HG03097 (cell line): ENCODE measurements around the gene CNTFR.
"Not testable (repeated sequence)": the region's sequence is repeated elsewhere in the genome, so short reads cannot be mapped to it uniquely, and the experiment has no call there.

Source experiments
- ATAC-seq: cut with Tn5 transposase; IDR thresholded peaks from one replicate; pipeline ENCODE4 v1.9.1; 2021; ENCODE audit not compliant: unreplicated experiment, low FRiP score

CNTFR gene

DNA sequence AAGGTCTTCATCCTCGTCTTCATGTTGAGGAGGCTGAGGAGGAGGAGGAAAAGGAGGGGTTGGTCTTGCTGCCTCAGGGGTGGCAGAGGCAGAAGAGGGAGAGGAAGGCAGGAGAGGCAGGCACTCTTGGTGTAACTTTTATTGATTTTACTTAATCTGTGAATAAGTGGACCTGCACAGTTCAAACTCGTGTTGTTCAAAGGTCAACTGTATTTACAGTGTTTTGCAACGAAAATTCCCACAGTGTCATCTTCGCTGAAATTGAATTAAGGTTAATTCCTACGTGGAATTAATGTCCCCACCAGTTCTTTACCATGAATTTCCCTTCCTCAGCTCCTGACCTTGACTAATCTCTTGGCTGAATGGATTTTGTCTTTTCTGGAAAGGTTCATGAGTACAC, 45.5 kb downstream of the CNTFR start:
- no peak for ATAC-seq

GRCh38 chr9:34541540-34541939, 48.0 kb downstream of the CNTFR start:
- no peak for ATAC-seq

DNA sequence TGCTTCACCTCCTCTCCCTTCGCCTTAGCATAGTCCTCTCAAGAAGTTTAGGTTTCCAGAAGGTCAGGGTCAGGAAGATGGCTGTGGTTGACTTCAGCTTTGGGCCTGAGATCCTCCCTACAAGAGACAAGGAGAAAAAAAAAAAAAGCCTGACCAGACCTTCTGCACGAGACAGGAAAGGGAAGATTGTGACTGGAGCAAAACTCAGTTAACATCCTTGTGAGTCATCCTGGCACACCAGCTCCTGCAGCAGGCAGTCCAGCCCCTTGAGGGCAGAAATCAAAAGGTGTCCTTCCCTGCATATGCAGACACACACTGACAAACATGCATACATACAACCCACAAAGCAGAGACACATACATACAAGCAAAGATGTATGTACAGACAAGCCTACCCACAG, 48.7 kb downstream of the CNTFR start:
- no peak for ATAC-seq

- no peak for ATAC-seq
Observed at GRCh38 chr9:34536685-34537084, 52.8 kb downstream of the CNTFR start.

DNA sequence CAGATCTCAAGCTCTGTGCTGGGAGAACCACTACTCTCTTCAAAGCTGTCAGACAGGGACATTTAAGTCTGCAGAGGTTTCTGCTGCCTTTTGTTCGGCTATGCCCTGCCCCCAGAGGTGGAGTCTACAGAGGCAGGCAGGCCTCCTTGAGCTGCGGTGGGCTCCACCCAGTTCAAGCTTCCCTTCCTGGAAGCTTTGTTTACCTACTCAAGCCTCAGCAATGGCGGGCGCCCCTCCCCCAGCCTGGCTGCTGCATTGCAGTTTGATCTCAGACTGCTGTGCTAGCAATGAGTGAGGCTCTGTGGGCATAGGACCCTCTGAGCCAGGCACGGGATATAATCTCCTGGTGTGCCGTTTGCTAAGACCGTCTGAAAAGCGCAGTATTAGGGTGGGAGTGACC, 57.5 kb downstream of the CNTFR start:
- not testable (repeated sequence) for ATAC-seq

DNA sequence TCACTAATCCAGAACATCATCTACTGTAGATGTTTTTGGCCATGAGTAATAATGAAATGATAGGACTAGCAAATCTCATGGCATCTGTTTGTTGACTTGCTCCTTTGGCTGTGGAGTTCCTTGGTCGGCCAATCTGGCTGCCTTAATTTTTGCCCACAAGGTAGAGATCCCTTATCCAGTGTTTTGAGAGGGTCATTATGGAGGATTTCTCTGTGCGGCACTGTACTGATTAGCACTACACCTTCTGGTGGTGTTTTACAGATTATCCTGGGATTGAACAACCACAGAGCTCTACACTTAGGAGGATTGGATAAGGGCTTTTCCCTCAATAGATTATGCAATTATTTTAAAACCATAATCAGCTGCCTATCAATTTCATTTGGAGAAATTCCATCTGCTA, 63.5 kb downstream of the CNTFR start:
- no peak for ATAC-seq

GRCh38 chr9:34524349-34524748, 65.2 kb downstream of the CNTFR start:
- ATAC-seq: no peak

- ATAC-seq: peak; percentile 83
Observed at GRCh38 chr9:34522971-34523797, 66.3 kb downstream of the CNTFR start, which contains the start of gene ENHO. Gene ENHO, minus strand, starts transcription at chr9:34522990. Its CDS starts 1,295 bp downstream, at chr9:34521695.

DNA sequence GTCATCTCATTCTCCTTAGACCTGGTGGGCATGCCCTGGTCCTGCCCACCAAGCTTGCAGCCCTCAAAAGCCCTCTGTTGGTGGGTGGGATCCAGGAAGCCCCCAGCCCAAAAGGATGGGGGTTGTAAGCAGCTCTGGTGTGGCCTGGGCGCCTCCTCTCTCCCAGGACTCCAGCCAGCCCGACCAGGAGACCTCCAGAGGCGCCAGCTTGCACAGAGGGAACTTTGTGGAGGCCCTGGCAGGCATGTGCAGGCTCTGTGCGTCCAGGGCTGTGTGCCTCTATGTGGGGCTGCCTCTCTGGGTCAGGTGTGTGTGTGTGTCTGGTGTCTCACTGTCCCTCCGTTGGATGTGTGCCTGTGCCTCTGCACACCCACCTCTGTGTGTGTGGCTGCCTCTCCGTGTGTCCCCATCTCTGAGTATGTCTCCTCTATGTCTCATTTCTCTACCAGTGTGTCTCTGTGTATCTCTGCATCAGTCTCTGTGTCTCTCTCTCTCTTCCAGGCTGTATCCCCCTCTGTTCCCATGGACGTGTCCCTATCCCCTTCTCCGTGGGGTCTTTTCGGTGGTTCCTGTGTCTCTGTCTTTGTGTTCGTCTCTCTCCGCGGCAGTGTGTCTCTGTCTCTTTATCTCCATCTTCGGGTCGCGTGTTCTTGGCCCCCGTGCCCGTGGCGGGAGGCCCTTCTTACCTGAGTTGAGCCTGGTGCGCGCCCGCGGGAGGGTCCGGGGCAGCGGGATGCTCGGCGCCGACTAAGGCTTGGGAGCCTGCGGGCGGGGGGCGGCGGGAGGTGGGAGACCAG, 67.2 kb downstream of the CNTFR start:
- ATAC-seq: no peak

- no peak for ATAC-seq
Observed at GRCh38 chr9:34521406-34522045, 68.0 kb downstream of the CNTFR start.

DNA sequence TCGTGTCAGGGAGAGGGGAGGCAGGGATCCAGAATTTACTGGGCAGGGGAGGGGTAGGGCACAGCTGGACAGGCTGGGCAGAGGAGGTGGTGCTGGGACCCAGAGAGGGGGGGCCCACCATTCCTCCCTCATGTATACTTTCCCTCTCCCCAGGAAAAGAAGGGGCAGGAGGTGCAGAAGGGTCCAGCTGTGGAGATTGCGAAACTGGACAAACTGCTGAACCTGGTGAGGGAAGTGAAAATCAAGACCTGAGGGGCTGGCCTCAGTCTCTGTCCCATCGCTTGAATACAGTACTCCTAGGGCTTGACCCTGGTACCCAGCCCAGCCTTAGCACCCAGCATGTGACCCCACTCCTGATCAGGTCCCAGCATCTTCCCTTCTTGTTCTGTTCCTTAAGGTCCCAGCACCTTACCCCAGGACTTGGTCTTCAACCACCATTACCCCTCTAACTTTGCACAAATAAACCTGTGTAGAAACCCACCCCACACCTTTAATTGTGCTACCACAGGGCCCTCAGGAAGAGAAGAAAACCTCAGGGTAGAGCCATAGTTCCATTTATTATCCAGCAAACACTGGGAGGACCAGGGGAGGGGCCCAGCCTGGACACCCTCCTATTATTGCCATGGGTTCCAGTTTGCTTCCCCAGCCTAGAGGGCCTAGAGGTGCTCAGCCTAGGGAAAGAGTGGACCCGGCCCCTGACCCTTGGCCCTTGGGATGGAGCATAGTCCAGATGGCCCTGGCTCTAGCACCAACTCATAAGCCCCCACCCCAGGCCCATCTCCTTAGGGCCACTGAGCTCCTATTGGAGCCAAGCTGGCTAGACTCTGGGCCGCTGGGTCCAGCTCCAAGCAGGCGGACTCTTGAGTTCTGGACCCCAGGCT, 68.8 kb downstream of the CNTFR start:
- ATAC-seq: no peak

DNA sequence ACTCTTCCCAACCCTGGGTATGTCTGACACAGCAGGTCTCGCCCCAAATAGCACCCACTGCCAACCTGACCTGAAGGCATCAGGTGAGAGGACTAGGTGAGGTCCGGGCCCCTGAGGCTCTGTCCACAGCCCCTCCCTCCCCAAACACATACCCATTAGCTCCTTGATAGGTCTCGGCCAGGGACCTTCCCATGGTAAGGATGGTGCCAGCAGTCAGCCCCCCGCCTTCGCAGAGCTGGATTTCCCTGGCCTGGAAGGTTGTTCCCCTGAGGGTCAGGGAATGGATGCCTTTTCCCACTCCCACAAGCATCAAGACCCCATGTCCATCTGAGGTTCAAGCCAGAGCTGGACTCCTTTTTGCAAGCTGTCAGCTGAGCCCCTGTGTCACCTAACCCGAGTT, 69.4 kb downstream of the CNTFR start:
- ATAC-seq: no peak

DNA sequence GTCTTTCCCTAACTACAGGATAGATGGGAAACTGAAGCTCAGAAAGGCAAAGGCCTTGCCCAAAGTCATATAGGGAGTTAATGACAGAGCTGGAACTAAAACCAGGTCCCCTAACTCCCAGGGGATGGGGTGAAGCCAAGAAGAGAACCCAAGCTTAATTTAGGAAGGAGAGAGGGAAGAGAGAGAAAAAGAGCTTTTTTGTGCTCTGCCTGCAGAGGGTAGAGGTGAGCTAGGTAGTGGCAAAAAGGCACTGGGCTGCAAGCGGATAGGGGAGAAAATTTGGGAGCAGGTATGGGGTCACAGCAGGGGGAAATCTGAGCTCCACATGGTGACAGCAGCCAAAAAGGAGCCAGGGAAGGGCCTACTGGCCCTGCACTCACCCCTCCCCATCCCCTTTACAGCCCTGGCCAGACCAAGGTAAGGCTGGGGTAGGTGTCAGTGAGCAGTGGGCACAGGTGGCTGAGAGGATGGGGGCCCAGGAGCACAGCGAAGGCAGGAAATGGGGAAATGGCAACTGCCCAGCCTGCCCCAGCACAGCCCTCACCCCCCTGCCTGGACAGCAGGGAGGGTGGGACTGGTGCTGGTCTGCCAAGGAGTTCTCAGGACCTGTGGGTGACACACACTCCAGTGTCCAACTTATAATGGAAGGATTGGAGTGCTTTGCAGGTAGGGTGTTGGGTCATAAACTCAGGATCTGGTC, 70.1 kb downstream of the CNTFR start:
- no peak for ATAC-seq

DNA sequence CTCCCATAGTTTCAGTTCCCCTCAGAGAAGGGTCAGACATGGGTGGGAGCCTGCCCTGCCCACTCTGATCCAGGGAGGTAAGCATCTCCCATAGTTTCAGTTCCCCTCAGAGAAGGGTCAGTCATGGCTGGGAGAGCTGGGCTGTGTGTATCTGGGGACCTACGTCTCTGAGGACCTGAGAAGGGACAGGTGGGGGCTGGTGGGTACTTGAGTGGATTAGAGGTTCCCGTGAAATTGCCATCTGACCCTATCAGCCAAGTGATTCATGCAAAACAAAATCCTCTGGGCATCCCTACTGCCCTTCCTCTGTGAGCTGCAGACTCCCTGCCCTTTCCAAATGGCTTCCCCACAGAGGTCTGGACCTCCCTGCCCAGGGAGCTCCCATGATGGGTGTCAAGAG, 70.6 kb downstream of the CNTFR start:
- ATAC-seq: no peak

GRCh38 chr9:34518110-34518616, 71.4 kb downstream of the CNTFR start:
- no peak for ATAC-seq

DNA sequence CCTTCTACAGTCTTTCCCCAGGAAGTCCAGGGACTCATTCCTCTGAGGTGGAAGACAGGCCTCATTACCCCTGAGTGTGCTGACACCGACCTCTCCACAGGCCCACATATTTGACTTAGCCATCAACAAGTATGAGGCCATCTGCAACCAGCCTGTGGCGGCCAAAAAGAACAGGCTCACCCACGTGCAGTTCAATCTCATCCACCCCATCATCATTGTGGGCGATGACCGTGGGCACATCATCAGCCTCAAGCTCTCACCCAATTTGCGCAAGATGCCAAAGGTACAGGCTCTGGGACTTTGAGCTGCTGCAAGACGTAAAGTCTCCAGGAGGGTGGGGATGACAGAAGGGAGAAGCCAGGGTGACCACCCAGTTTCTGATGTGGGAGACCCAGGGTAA, 72.3 kb downstream of the CNTFR start:
- no peak for ATAC-seq

DNA sequence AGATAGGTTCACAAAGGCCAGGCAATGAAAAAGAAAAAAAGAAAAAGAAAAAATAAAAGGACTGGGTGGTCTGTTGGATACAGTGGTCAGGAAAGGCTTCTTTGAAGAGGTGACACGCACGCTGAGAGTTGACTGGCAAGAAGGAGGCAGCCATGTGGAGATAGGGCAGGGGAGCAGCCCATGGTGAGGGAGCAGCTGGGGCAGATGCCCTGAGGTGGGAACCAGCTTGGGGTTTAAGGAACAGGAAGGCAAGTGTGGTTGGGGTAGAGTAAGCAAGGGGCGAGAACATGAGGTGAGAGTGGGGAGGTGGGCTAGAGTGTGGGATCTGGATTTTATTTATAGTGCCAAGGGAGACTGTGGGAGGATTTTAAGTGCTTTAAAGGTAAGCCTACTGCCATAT, 73.6 kb downstream of the CNTFR start:
- no peak for ATAC-seq

DNA sequence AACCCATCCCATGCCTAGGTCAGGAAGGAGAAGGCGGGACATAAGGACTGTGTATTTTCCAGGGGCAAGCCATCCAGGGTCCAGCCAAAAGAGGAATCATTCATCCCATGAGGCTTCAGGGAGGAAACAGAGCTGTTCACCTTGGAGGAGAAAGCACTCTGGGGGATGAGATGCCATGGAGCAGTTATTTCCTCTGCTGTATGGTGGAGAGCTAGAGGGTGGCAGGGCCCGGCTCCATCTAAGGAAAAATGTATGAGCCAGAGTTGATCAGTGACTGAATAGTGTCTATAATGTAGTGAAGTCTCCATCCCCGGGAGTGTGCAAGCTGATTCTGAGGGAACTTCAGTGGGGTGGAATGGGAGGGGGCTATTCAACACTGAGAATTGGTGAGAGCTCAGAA, 74.7 kb downstream of the CNTFR start:
- ATAC-seq: no peak

DNA sequence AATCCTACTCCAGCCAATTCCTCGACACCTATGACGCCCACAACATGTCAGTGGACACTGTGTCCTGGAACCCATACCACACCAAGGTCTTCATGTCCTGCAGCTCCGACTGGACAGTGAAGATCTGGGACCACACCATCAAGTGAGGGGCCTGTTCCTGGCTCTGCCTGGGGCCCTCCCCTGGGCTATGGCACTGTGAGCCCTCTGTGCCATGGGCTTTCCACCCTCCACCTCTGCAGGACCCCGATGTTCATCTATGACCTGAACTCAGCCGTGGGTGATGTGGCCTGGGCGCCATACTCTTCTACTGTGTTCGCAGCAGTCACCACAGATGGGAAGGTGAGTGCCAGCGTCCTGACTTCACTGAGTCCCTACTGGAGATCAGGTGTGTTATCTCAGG, 75.1 kb downstream of the CNTFR start:
- no peak for ATAC-seq
